ENCODE data around the gene SLC35B2.

Gene SLC35B2

DNA sequence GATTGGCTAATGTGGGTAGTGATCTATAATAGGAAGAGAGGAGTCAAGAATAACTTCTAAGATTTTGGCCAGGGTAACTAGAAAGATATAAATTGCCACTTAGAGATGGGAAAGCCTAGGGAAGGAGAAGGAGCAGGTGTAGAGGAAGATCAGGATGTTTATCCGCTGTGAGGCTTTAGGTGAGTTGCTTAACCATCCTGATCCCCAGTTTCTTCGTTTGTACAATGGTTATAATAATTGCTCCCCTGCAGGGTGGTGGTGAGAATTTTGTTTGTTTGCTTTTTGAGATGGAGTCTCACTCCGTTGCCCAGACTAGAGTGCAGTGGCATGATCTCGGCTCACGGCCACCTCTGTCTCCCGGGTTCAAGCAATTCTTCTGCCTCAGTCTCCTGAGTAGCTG lies 43.0 kb downstream of the SLC35B2 start:
- TF ChIP-seq GATA2 (IDR thresholded peaks at IDR 0.05; ENCODE audit: low read depth, low read length) = no peak
- TF ChIP-seq GATA3 (IDR thresholded peaks at IDR 0.05; ENCODE audit: low read depth, low read length) = no peak

DNA sequence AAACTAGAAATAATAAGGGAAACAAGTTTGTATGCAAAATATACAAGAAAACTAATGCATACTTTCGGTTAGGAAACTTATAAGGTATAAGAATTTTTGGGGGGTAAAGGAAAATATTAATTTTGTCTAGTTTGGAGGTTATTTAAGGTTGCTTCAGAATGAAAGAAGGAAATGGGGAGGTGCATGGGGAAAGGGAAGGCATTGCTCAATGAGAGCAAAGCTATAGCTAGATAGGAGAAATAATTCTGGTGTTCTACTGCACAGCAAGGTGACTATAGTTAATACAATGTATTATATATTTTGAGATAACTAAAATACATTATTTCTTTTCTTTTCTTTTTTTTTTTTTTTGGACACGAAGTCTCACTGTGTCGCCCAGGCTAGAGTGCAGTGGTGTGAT lies 46.0 kb downstream of the SLC35B2 start:
- no peak for TF ChIP-seq GATA3 (IDR thresholded peaks at IDR 0.05; ENCODE audit: low read depth, low read length)
- no peak for TF ChIP-seq GATA2 (IDR thresholded peaks at IDR 0.05; ENCODE audit: low read depth, low read length)

DNA sequence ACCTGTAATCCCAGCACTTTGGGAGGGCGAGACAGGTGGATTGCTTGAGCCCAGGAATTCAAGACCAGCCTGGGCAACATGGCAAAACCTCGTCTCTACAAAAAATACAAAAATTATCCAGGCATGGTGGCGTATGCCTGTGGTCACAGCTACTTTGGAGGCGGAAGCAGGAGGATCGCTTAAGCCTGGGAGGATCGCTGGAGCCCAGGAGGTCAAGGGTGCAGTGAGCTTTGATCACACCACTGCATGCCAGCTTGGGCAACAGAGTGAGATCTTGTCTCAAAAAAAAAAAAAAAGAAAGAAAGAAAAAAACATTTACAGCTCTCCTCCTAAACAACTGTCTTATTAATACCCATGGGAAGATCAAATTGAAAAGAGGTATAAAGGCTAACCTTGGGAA lies 49.4 kb downstream of the SLC35B2 start:
- no peak for TF ChIP-seq GATA2 (IDR thresholded peaks at IDR 0.05; ENCODE audit: low read depth, low read length)
- TF ChIP-seq GATA3 (IDR thresholded peaks at IDR 0.05; ENCODE audit: low read depth, low read length) = no peak
